ENCODE data around the gene PHLDA1.

DNA sequence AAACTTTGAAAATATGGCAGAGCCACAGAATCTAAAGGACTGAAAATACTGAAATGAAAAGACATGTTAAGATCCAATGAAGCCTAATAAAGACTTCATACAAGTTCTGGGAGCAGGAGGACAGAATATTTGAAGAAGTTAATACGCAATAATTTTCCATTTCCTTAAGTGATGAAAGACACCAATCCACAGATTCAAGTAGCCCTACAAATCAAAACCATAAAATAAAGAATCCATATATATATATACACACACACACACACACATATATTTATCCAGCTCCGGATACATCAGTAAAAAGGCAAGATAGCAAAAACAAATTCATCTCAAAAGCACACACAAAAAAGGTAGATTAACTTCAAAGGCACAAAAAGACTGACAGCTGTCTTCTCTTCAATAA lies 47.2 kb upstream of the PHLDA1 start:
- TF ChIP-seq POLR2A (IDR thresholded peaks at IDR 0.05; ENCODE audit: low read depth, low read length) (no peak), RCOR1 (IDR thresholded peaks at IDR 0.05; ENCODE audit: insufficient replicate concordance, low read length) (no peak), CEBPB (IDR thresholded peaks at IDR 0.05; ENCODE audit: low read depth, low read length) (no peak), RAD21 (IDR thresholded peaks at IDR 0.05; ENCODE audit: low read length) (no peak)
- TF ChIP-seq, protein P1, sequence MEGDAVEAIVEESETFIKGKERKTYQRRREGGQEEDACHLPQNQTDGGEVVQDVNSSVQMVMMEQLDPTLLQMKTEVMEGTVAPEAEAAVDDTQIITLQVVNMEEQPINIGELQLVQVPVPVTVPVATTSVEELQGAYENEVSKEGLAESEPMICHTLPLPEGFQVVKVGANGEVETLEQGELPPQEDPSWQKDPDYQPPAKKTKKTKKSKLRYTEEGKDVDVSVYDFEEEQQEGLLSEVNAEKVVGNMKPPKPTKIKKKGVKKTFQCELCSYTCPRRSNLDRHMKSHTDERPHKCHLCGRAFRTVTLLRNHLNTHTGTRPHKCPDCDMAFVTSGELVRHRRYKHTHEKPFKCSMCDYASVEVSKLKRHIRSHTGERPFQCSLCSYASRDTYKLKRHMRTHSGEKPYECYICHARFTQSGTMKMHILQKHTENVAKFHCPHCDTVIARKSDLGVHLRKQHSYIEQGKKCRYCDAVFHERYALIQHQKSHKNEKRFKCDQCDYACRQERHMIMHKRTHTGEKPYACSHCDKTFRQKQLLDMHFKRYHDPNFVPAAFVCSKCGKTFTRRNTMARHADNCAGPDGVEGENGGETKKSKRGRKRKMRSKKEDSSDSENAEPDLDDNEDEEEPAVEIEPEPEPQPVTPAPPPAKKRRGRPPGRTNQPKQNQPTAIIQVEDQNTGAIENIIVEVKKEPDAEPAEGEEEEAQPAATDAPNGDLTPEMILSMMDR (conservative IDR thresholded peaks at IDR 0.05; ENCODE audit: low read depth, low read length), result no peak
- TF ChIP-seq, protein P2, sequence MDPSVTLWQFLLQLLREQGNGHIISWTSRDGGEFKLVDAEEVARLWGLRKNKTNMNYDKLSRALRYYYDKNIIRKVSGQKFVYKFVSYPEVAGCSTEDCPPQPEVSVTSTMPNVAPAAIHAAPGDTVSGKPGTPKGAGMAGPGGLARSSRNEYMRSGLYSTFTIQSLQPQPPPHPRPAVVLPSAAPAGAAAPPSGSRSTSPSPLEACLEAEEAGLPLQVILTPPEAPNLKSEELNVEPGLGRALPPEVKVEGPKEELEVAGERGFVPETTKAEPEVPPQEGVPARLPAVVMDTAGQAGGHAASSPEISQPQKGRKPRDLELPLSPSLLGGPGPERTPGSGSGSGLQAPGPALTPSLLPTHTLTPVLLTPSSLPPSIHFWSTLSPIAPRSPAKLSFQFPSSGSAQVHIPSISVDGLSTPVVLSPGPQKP (IDR thresholded peaks at IDR 0.05; ENCODE audit: borderline replicate concordance, low read depth, low read length), result no peak
